ENCODE measurements around the gene MREG. TPM values are rescaled to one million over a fixed set of nuclear protein-coding genes. Genes with fewer than 3 reads are reported as not detected.
"Not testable (repeated sequence)": the region's sequence is repeated elsewhere in the genome, so short reads cannot be mapped to it uniquely, and the experiment has no call there.

The MREG gene
- total RNA-seq, 4 donors from 2014 or later, result 31.7 to 41.0 (median 35.5) TPM

DNA sequence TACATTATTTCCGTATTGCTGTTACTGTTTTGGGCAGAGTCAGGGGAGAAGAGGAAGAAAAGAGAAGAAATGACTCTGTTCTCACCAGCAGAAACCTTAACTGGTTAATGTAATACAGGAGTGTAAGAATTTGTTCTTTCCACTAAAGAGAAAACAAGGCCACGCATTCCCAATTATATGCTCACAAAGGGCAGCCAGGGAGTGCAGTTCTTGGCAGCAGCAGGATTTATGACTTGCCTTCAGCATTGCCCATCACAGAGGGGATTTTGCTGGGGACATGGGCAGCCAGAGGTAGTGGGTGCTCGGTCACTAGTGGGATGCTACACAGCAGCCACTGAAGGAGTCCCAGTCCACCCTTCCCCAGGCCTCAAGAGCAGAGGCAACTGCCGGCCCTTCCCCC, 18.4 kb downstream of the MREG start:
- no peak for TF ChIP-seq POLR2A (IDR thresholded peaks at IDR 0.05)
- TF ChIP-seq, protein P1, sequence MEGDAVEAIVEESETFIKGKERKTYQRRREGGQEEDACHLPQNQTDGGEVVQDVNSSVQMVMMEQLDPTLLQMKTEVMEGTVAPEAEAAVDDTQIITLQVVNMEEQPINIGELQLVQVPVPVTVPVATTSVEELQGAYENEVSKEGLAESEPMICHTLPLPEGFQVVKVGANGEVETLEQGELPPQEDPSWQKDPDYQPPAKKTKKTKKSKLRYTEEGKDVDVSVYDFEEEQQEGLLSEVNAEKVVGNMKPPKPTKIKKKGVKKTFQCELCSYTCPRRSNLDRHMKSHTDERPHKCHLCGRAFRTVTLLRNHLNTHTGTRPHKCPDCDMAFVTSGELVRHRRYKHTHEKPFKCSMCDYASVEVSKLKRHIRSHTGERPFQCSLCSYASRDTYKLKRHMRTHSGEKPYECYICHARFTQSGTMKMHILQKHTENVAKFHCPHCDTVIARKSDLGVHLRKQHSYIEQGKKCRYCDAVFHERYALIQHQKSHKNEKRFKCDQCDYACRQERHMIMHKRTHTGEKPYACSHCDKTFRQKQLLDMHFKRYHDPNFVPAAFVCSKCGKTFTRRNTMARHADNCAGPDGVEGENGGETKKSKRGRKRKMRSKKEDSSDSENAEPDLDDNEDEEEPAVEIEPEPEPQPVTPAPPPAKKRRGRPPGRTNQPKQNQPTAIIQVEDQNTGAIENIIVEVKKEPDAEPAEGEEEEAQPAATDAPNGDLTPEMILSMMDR (IDR thresholded peaks at IDR 0.05), result no peak
- intact Hi-C loops (cut with DNase I; ENCODE audit: low total_unique reads), result no loop called here
- DNase-seq (ENCODE audit: low spot score in 2 of 2), result no peak
- WGBS, 2 donors, result 81 to 84% methylated on average over 4 of the region's 4 CpGs
- H3K4me3 ChIP-seq (ENCODE audit: low read depth, poor library complexity, severe bottlenecking), result no peak overlapping the region

DNA sequence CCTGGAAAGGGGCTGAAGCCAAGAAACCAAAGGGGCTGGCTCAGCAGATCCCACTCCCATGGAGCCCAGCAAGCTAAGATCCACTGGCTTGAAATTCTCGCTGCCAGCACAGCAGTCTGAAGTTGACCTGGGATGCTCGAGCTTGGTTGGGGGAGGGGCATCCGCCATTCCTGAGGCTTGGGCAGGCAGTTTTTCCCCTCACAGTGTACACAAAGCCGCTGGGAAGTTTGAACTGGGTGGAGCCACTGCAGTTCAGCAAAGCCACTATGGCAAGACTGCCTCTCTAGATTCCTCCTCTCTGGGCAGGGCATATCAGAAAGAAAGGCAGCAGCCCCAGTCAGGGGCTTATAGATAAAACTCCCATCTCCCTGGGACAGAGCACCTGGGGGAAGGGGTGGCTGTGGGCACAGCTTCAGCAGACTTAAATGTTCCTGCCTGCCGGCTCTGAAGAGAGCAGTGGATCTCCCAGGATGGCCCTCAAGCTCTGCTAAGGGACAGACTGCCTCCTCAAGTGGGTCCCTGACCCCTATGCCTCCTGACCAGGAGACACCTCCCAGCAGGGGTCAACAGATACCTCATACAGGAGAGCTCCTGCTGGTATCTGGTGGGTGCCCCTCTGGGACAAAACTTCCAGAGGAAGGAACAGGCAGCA, 24.7 kb downstream of the MREG start:
- H3K4me3 ChIP-seq (ENCODE audit: low read depth, poor library complexity, severe bottlenecking); DNase-seq (ENCODE audit: low spot score in 2 of 2); intact Hi-C loops (cut with DNase I; ENCODE audit: low total_unique reads): not testable (repeated sequence)
- 89 to 90% methylated on average over 5 of the region's 5 CpGs for WGBS, 2 donors

DNA sequence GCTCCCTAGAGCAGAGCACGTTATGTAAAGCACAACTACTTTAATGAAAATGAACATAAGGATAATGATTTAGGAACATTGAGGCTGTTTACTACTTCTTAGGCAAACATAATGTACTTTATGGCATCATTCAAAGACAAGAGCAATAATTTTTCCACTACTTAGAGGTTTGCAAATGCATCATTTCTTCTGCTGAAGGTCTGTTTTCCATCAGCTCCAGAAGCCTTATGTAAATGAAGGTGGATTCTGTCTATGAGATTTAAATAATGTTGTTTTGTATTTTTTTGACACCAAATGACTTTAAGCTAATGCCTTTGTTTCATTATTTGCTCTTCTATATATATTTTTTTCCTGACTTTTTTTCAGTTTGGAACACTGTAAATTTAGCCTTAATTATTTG, 28.1 kb downstream of the MREG start:
- whole genome bisulfite sequencing, 2 donors, result 77 to 91% methylated on average over 1 of the region's 1 CpG
- H3K4me3 ChIP-seq (ENCODE audit: low read depth, poor library complexity, severe bottlenecking), result no peak overlapping the region
- no peak for DNase-seq (ENCODE audit: low spot score in 2 of 2)
- intact Hi-C loops (cut with DNase I; ENCODE audit: low total_unique reads), result no loop called here
- TF ChIP-seq POLR2A (IDR thresholded peaks at IDR 0.05), result no peak
- TF ChIP-seq, protein P1 (IDR thresholded peaks at IDR 0.05), result no peak

DNA sequence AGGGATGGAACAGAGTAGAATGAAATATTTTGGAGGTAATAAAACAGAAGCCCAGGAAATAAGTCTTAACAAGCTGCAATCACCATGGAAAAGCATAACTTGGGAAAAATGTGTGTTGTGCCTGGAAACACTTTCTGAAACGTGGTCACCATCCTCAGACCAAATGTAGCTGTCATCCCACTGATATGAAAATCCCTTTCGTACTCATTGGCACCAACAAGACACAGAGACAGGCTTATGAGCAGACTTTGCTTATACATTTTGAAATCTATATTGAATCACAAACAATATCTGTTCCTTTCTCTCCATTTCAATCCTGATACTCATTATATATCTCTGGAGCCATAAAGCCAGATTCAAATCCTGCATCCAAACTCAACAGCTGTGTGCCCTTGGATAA, 28.7 kb downstream of the MREG start:
- intact Hi-C loops (cut with DNase I; ENCODE audit: low total_unique reads), result no loop called here
- TF ChIP-seq POLR2A (IDR thresholded peaks at IDR 0.05), result no peak
- TF ChIP-seq, protein P1 (IDR thresholded peaks at IDR 0.05), result no peak
- WGBS, 2 donors, result 81 to 87% methylated on average over 2 of the region's 2 CpGs
- no peak for DNase-seq (ENCODE audit: low spot score in 2 of 2)
- H3K4me3 ChIP-seq (ENCODE audit: low read depth, poor library complexity, severe bottlenecking), result no peak overlapping the region

DNA sequence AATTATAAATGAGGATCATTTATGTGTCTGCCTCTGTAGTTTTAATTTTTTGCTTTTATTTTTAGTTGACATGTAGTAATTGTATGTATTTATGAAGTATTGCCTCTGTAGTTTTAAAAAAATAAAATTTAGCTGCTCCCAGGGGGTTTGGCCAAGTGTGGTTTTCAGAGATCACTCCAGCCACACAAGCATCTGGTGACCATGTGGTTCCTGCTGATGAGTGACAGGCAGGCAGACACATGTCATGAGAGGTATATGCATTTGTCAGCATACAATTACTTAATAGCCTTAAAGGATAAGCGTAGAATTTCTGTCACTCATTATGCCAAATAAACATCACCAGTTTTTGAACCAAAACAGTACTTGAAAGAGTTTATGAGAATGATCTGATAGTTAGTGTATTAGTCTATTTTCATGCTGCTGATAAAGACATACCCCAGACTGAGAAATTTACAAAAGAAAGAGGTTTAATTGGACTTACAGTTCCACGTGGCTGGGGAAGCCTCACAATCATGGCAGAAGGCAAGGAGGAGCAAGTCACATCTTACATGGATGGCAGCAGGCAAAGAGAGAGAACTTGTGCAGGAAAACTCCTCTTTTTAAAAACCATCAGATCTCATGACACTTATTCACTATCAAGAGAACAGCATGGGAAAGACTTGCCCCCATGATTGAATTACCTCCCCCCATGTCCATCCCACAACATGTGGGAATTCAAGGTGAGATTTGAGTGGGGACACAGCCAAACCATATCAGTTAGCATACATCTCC, 29.6 kb downstream of the MREG start:
- DNase-seq (ENCODE audit: low spot score in 2 of 2), result no peak
- 55 to 68% methylated on average over 2 of the region's 2 CpGs for WGBS, 2 donors
- TF ChIP-seq, protein P1 (IDR thresholded peaks at IDR 0.05), result no peak
- TF ChIP-seq POLR2A (IDR thresholded peaks at IDR 0.05), result no peak

DNA sequence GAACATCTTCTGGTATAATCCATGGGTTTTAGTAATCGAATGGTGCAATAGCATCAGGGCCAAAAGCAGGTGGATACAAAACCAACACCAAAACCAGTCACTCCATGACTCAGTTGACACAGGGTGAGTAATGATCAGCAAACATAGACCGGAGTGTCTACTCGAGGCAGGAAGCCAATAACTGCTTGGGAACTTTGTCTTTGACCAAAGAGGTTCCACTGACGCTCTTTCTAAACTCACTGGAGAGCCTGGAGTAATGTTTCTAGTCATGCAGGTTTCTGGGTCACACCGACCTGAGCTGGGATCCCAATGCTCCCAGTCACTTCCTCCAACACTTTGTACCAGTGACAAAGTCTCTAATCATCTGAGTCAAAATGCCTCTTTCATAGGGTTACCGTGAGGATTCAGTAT, 30.9 kb downstream of the MREG start:
- WGBS, 2 donors, result 66 to 71% methylated on average over 6 of the region's 6 CpGs
- H3K4me3 ChIP-seq (ENCODE audit: low read depth, poor library complexity, severe bottlenecking), result no peak overlapping the region
- intact Hi-C loops (cut with DNase I; ENCODE audit: low total_unique reads), result no loop called here
- no peak for TF ChIP-seq POLR2A (IDR thresholded peaks at IDR 0.05)
- TF ChIP-seq, protein P1 (IDR thresholded peaks at IDR 0.05), result no peak
- DNase-seq (ENCODE audit: low spot score in 2 of 2), result no peak

More for the DNA sequence above, 29.6 kb downstream of the MREG start:
- no peak overlapping the region for H3K4me3 ChIP-seq (ENCODE audit: low read depth, poor library complexity, severe bottlenecking)
- intact Hi-C loops (cut with DNase I; ENCODE audit: low total_unique reads), result no loop called here

All from lower leg skin (tissue), 4 donors.